CD14-positive monocyte (primary cell): ENCODE measurements around the gene DHX38. TPM values are rescaled to one million over a fixed set of nuclear protein-coding genes. Genes with fewer than 3 reads are reported as not detected.
A peak's percentile ranks its signal among the peaks of the same experiment; 100 is the strongest.

Source experiments
- DNase-seq, 3 donors: peaks; one replicate each; pipeline ENCODE4 v3.0.0-alpha.2; 2011 to 2022
- H2AFZ ChIP-seq: 2 replicates; pipeline ENCODE4 v1.6.0; 2012; ENCODE audit warnings: mild to moderate bottlenecking, low read depth, low read length, inconsistent platforms; ENCODE audit not compliant: insufficient read depth, poor library complexity, severe bottlenecking
- H3K27ac ChIP-seq, 2 donors: 1 replicate in 1 of 2; 2 replicates in 1 of 2; pipeline ENCODE4 v1.5.1; 2012 to 2013; ENCODE audit warnings: low read length in 2 of 2, control low read depth in 1 of 2, inconsistent platforms in 1 of 2, low read depth in 1 of 2, mild to moderate bottlenecking in 1 of 2
- H3K27me3 ChIP-seq, 2 donors: one replicate each; pipeline versions ENCODE4 v1.6.0 to v1.6.1; 2011 to 2013; ENCODE audit warnings: low read length in 2 of 2; ENCODE audit not compliant: control insufficient read depth in 2 of 2, insufficient read depth in 2 of 2
- H3K36me3 ChIP-seq, 2 donors: replicated peaks in 1 of 2; 1 replicate in 1 of 2; 2 replicates in 1 of 2; pipeline versions ENCODE4 v1.5.1 to v1.6.1; 2012 to 2013; ENCODE audit warnings: low read length in 2 of 2, control low read depth in 1 of 2, inconsistent platforms in 1 of 2, mild to moderate bottlenecking in 1 of 2; ENCODE audit not compliant: insufficient read depth in 2 of 2, control insufficient read depth in 1 of 2
- H3K4me1 ChIP-seq, 2 donors: 1 replicate in 1 of 2; 2 replicates in 1 of 2; pipeline versions ENCODE4 v1.5.1 to v1.6.1; 2012 to 2013; ENCODE audit warnings: low read length in 2 of 2, control low read depth in 1 of 2, inconsistent platforms in 1 of 2, mild to moderate bottlenecking in 1 of 2, moderate library complexity in 1 of 2; ENCODE audit not compliant: insufficient read depth in 2 of 2, control insufficient read depth in 1 of 2
- H3K4me2 ChIP-seq: replicated peaks from 2 replicates; pipeline ENCODE3; 2012; ENCODE audit warnings: low read length, moderate library complexity, mild to moderate bottlenecking; ENCODE audit not compliant: poor library complexity, severe bottlenecking; ENCODE audit errors: extremely low read depth
- H3K4me3 ChIP-seq, 3 experiments: fragments of 200-600 bp in 1 of 3; sonication (generic) in 1 of 3; replicated peaks in 1 of 3; 1 replicate in 2 of 3; 2 replicates in 1 of 3; pipeline ENCODE4 v1.5.1; 2011 to 2013; ENCODE audit warnings: low read length in 3 of 3, mild to moderate bottlenecking in 3 of 3, control low read depth in 2 of 3, low read depth in 2 of 3, inconsistent platforms in 1 of 3, moderate library complexity in 1 of 3
- H3K79me2 ChIP-seq: 2 replicates; pipeline ENCODE4 v1.6.0; 2012; ENCODE audit warnings: mild to moderate bottlenecking, control low read depth, inconsistent platforms, low read length, moderate library complexity; ENCODE audit not compliant: insufficient read depth
- H3K9ac ChIP-seq: 2 replicates; pipeline ENCODE4 v1.6.0; 2017; ENCODE audit warnings: low read length, mild to moderate bottlenecking; ENCODE audit not compliant: insufficient read depth, poor library complexity, severe bottlenecking
- H3K9me3 ChIP-seq, 2 donors: replicated peaks in 1 of 2; 1 replicate in 1 of 2; 2 replicates in 1 of 2; pipeline versions ENCODE4 v1.5.1 to v1.6.1; 2012 to 2013; ENCODE audit warnings: low read length in 2 of 2, control low read depth in 1 of 2; ENCODE audit not compliant: control insufficient read depth in 1 of 2, insufficient read depth in 1 of 2
- H4K20me1 ChIP-seq: 2 replicates; pipeline ENCODE4 v1.6.0; 2012; ENCODE audit warnings: mild to moderate bottlenecking, low read length, control low read depth, moderate library complexity; ENCODE audit not compliant: insufficient read depth
- H3K27ac Mint-ChIP-seq, 7 donors: one replicate each; pipeline ENCODE4 v1.8.0; 2020; ENCODE audit warnings: mild to moderate bottlenecking in 7 of 7, mixed read lengths in 7 of 7, moderate library complexity in 6 of 7, inconsistent platforms in 2 of 7
- H3K27me3 Mint-ChIP-seq, 3 donors: one replicate each; pipeline ENCODE4 v1.8.0; 2021 to 2022; ENCODE audit warnings: low read depth in 3 of 3, mild to moderate bottlenecking in 3 of 3, mixed read lengths in 3 of 3, moderate library complexity in 3 of 3, inconsistent platforms in 1 of 3
- H3K36me3 Mint-ChIP-seq, 2 donors: one replicate each; pipeline ENCODE4 v1.8.0; 2020; ENCODE audit warnings: mixed read lengths in 2 of 2, inconsistent platforms in 1 of 2, mild to moderate bottlenecking in 1 of 2
- H3K4me1 Mint-ChIP-seq: one replicate; pipeline ENCODE4 v1.8.0; 2020; ENCODE audit warnings: mild to moderate bottlenecking, mixed read lengths
- H3K4me3 Mint-ChIP-seq, 2 donors: one replicate each; pipeline ENCODE4 v1.8.0; 2020; ENCODE audit warnings: mild to moderate bottlenecking in 2 of 2, mixed read lengths in 2 of 2, moderate library complexity in 1 of 2
- H3K9me3 Mint-ChIP-seq, 7 donors: one replicate each; pipeline ENCODE4 v1.8.0; 2020 to 2022; ENCODE audit warnings: mixed read lengths in 7 of 7, mild to moderate bottlenecking in 6 of 7, moderate library complexity in 6 of 7, inconsistent platforms in 2 of 7
- WGBS: methylation state at CpG from one replicate; pipeline ENCODE4 v1.1.5; 2013; ENCODE audit warnings: missing lambda C conversion rate; ENCODE audit not compliant: insufficient coverage; 5-methylcytosine and 5-hydroxymethylcytosine counted together
- intact Hi-C, 2 donors: fragments of 100-400 bp; cut with micrococcal nuclease; formaldehyde crosslinking; loops; one replicate each; pipeline versions ENCODE4 v1.15.0 to v1.15.1; 2023
- polyA plus RNA-seq, 3 donors: library from polyadenylated mRNA; depleted of rRNA in 1 of 3; unstranded in 2 of 3; stranded (reverse) in 1 of 3; fragments of 300-500 nt in 2 of 3; fragments of >200 nt in 1 of 3; fragmentation: Illumina TruSeq in 2 of 3; gene quantifications; 1 replicate in 2 of 3; 2 replicates in 1 of 3; pipeline ENCODE4 v1.2.3, GENCODE V29; 2012 to 2021
- TF ChIP-seq, protein P1 (sequence below): fragments of 200-600 bp; IDR thresholded peaks from one replicate; pipeline ENCODE4 v1.8.0; 2022; ENCODE audit warnings: antibody characterized with exemption, mild to moderate bottlenecking

The DHX38 gene
- polyA plus RNA-seq, 3 donors, result 9.1 to 91.5 (median 19.2) TPM

DNA sequence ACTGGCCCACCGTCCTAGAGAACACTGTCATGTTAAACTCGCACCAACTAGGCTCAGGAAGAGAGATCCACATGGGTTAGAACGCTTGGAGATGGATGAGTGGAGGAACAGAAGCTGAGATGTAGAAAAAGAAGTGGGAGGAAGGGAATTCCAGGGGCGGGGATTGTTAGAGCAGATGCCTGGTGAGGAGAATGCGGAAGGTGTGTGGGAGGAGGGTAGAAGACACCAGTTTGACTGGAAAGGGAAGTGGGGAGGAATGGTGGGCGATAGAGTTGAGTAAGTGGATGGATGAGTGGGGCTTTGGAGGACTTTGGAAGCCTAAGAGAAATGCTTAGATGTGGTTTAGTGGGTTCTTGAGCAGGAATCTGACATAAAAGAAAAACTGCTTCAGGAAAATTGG is 37.4 kb downstream of the DHX38 start:
- no peak overlapping the region for H3K4me2 ChIP-seq

DNA sequence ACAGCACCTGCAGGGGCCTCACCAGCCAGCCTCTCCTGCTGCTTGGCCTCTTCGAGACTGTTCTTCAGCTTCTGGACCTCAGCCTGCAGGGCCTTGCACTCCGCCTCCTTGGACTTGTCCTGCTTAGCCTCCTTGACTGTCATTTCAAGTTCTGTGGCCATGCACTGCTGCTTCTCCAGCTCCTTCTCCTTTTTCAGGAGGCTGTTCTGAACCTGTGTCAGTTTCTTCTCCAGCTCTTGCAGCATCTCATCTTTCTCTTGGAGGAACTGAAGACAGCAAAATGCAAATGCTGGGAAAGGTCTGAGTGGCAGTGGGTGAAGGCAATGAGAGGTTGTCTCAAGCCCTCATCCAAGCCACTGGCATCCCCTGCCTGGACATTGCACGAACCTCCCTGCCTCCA is 39.1 kb downstream of the DHX38 start:
- H3K36me3 ChIP-seq, result peaks cover 0 to 6% of the 10 kb centered on the region in 2 donors
- Mint-ChIP-seq H3K4me3 (no peak overlapping the region), H3K27ac (peak overlapping the region in 2 of 7 donors; percentile 65 to 68), H3K36me3 (peaks cover 3% of the 10 kb centered on the region in 2 donors), H3K27me3 (peaks cover 0 to 3% (median 2%) of the 10 kb centered on the region in 3 donors), H3K9me3 (no peaks in the 10 kb centered on the region), H3K4me1 (no peaks in the 10 kb centered on the region)
- no peak overlapping the region for H3K4me3 ChIP-seq
- no peaks in the 10 kb centered on the region for H3K79me2 ChIP-seq
- DNase-seq, result no peak
- no peak overlapping the region for H2AFZ ChIP-seq
- H3K27ac ChIP-seq, result no peak overlapping the region
- no peaks in the 10 kb centered on the region for H3K4me1 ChIP-seq
- WGBS, result 100% methylated on average over 2 of the region's 3 CpGs
- TF ChIP-seq, protein P1, sequence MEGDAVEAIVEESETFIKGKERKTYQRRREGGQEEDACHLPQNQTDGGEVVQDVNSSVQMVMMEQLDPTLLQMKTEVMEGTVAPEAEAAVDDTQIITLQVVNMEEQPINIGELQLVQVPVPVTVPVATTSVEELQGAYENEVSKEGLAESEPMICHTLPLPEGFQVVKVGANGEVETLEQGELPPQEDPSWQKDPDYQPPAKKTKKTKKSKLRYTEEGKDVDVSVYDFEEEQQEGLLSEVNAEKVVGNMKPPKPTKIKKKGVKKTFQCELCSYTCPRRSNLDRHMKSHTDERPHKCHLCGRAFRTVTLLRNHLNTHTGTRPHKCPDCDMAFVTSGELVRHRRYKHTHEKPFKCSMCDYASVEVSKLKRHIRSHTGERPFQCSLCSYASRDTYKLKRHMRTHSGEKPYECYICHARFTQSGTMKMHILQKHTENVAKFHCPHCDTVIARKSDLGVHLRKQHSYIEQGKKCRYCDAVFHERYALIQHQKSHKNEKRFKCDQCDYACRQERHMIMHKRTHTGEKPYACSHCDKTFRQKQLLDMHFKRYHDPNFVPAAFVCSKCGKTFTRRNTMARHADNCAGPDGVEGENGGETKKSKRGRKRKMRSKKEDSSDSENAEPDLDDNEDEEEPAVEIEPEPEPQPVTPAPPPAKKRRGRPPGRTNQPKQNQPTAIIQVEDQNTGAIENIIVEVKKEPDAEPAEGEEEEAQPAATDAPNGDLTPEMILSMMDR, result no peak
- H3K9me3 ChIP-seq, result no peaks in the 10 kb centered on the region
- H3K27me3 ChIP-seq, result no peaks in the 10 kb centered on the region
- no peaks in the 10 kb centered on the region for H4K20me1 ChIP-seq
- H3K4me2 ChIP-seq, result no peak overlapping the region
- no peak overlapping the region for H3K9ac ChIP-seq
- intact Hi-C loops, result no loop called here

More for the DNA sequence above, 37.4 kb downstream of the DHX38 start:
- H3K4me3 Mint-ChIP-seq, result no peak overlapping the region
- Histone ChIP-seq H3K9me3 (no peaks in the 10 kb centered on the region), H3K4me1 (peaks cover 5 to 6% of the 10 kb centered on the region in 2 donors), H4K20me1 (no peaks in the 10 kb centered on the region), H3K27me3 (no peaks in the 10 kb centered on the region), H3K36me3 (peaks cover 0 to 6% of the 10 kb centered on the region in 2 donors), H3K27ac (no peak overlapping the region), H3K4me3 (no peak overlapping the region), H2AFZ (no peak overlapping the region), H3K79me2 (no peaks in the 10 kb centered on the region), H3K9ac (no peak overlapping the region)
- TF ChIP-seq, protein P1, result no peak
- no peak for DNase-seq
- H3K4me1 Mint-ChIP-seq, result peaks cover 7% of the 10 kb centered on the region
- 89% methylated on average over 6 of the region's 6 CpGs for WGBS
- peak overlapping the region in 2 of 7 donors; percentile 42 to 74 for H3K27ac Mint-ChIP-seq
- H3K27me3 Mint-ChIP-seq, result peaks cover 0 to 3% (median 2%) of the 10 kb centered on the region in 3 donors
- no peaks in the 10 kb centered on the region for H3K9me3 Mint-ChIP-seq
- intact Hi-C loops, result no loop called here
- peaks cover 3% of the 10 kb centered on the region in 2 donors for H3K36me3 Mint-ChIP-seq
